Measurements from ENCODE around the gene CD83. TPM values are rescaled to one million over a fixed set of nuclear protein-coding genes. Genes with fewer than 3 reads are reported as not detected.

Gene CD83
- total RNA-seq, 4 donors from 2014 or later: 1.2 to 4.3 (median 1.8) TPM

DNA sequence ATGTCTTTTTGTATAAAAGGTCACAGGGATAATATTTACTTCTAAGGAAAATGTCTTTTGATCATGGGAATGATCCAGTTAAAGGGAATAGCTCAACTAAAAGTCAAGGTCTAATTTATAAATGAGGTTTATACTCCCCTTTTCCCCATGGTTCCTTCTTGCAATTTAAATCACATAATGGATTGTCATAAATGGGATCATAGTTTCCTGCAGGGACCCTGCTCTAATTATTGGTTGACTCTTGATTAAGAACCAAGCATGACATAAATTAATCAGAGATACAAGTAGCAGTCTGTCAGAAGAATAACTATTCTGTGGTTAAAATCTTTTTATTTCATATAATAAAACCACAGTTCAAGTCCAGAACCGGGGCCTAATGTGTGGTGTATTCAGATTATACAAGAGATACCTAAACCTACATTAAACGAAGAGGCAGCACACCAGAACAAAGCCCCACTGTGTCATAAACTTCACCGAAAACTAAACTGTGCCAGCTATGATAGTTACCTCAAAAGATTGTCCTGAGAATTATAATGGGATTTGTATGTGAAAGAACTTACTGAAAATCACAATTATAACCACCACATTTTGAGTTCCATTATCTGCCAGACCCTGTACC lies 43.0 kb upstream of the CD83 start:
- peak overlapping the region; percentile 44 to 55 (median 50) for H3K4me3 ChIP-seq

GRCh38 chr6:14075095-14075503 lies 42.5 kb upstream of the CD83 start:
- TF ChIP-seq POLR2A (IDR thresholded peaks at IDR 0.05; ENCODE audit: low read depth) (no peak), POLR2AphosphoS5 (IDR thresholded peaks at IDR 0.05) (no peak), EP300 (IDR thresholded peaks at IDR 0.05) (no peak), CTCF (IDR thresholded peaks at IDR 0.05) (no peak)
- Histone ChIP-seq H3K27ac (replicated peaks in 1 of 4) (peak overlapping the region; percentile 49 to 69 (median 63)), H3K4me3 (peak overlapping the region; percentile 44 to 55 (median 50)), H3K4me1 (peaks cover 0 to 11% (median 6%) of the 10 kb centered on the region in 4 donors), H3K27me3 (no peaks in the 10 kb centered on the region), H3K36me3 (no peaks in the 10 kb centered on the region), H3K9me3 (no peaks in the 10 kb centered on the region)
- DNase-seq (ENCODE audit: extremely low spot score): no peak
- WGBS: 1% methylated on average over 7 of the region's 7 CpGs
- intact Hi-C loops (cut with DNase I): no loop called here

More for the DNA sequence above, 43.0 kb upstream of the CD83 start:
- intact Hi-C loops (cut with DNase I): no loop called here
- Histone ChIP-seq H3K4me1 (peaks cover 0 to 10% (median 6%) of the 10 kb centered on the region in 4 donors), H3K9me3 (no peaks in the 10 kb centered on the region), H3K36me3 (no peaks in the 10 kb centered on the region), H3K27me3 (no peaks in the 10 kb centered on the region), H3K27ac (replicated peaks in 1 of 4) (peak overlapping the region; percentile 49 to 69 (median 63))
- WGBS: 58% methylated on average over 3 of the region's 3 CpGs
- DNase-seq (ENCODE audit: extremely low spot score): no peak
- TF ChIP-seq POLR2A (IDR thresholded peaks at IDR 0.05; ENCODE audit: low read depth) (no peak), POLR2AphosphoS5 (IDR thresholded peaks at IDR 0.05) (no peak), CTCF (IDR thresholded peaks at IDR 0.05) (no peak), EP300 (IDR thresholded peaks at IDR 0.05) (no peak)

DNA sequence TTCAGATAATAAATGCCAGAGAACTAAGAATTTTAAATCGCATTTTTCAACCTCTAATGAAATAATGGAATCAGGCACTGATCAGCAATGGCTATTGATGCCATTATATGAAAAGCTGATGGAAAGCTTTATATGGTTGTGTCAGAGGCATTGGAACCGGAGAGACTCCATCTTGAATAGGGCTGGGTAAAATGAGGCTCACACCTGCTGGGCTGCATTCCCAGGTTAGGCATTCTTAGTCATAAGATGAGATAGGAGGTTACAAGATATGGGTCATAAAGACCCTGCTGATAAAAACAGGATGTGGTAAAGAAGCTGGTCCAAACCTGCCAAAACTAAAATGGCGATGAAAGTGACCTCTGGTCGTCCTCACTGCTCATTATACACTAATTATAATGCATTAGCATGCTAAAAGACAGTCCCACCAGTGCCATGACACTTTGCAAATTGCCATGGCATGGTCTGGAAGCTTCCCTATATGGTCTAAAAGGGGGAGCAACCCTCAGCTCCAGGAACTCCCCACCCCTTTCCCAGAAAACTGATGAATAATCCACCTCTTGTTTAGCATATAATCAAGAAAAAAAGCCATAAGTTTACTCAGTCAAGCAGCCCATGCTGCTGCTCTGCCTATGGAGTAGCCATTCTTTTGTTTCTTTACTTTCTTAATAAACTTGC lies 40.2 kb upstream of the CD83 start:
- Histone ChIP-seq H3K27ac (replicated peaks in 1 of 4) (no peak overlapping the region), H3K36me3 (no peaks in the 10 kb centered on the region), H3K9me3 (no peaks in the 10 kb centered on the region), H3K4me1 (peaks cover 0 to 11% (median 6%) of the 10 kb centered on the region in 4 donors), H3K27me3 (no peaks in the 10 kb centered on the region), H3K4me3 (no peak overlapping the region)
- intact Hi-C loops (cut with DNase I): no loop called here
- TF ChIP-seq POLR2A (IDR thresholded peaks at IDR 0.05; ENCODE audit: low read depth): no peak
- no peak for TF ChIP-seq POLR2AphosphoS5 (IDR thresholded peaks at IDR 0.05)
- TF ChIP-seq CTCF (IDR thresholded peaks at IDR 0.05): no peak
- no peak for TF ChIP-seq EP300 (IDR thresholded peaks at IDR 0.05)
- no peak for DNase-seq (ENCODE audit: extremely low spot score)
- 92% methylated on average over 4 of the region's 4 CpGs for WGBS

- Histone ChIP-seq H3K4me1 (peaks cover 0 to 11% (median 6%) of the 10 kb centered on the region in 4 donors), H3K36me3 (no peaks in the 10 kb centered on the region), H3K27ac (replicated peaks in 1 of 4) (no peak overlapping the region), H3K9me3 (no peaks in the 10 kb centered on the region), H3K4me3 (no peak overlapping the region), H3K27me3 (no peaks in the 10 kb centered on the region)
- DNase-seq (ENCODE audit: extremely low spot score): no peak
- WGBS: 44% methylated on average over 5 of the region's 5 CpGs
- intact Hi-C loops (cut with DNase I): no loop called here
- TF ChIP-seq POLR2AphosphoS5 (IDR thresholded peaks at IDR 0.05) (no peak), CTCF (IDR thresholded peaks at IDR 0.05) (no peak), EP300 (IDR thresholded peaks at IDR 0.05) (no peak), POLR2A (IDR thresholded peaks at IDR 0.05; ENCODE audit: low read depth) (no peak)
These were observed 38.1 kb upstream of the CD83 start for GRCh38 chr6:14079433-14079832.
